Thoracic aorta (tissue), 2 donors: ENCODE data around the gene SGIP1. TPM values are rescaled to one million over a fixed set of nuclear protein-coding genes. Genes with fewer than 3 reads are reported as not detected.
"Not testable (repeated sequence)": the region's sequence is repeated elsewhere in the genome, so short reads cannot be mapped to it uniquely, and the experiment has no call there.

ENCODE experiments used
- ATAC-seq: fragments of 150-250 bp; one replicate; pipeline ENCODE4 v1.8.0; 2017; ENCODE audit warnings: low read depth; ENCODE audit not compliant: insufficient number of reproducible peaks, low FRiP score
- DNase-seq: peaks from one replicate; pipeline ENCODE4 v3.0.0-alpha.2; 2020; ENCODE audit warnings: low spot score
- H3K27ac ChIP-seq, 2 donors: fragments of 200-600 bp; sonication (generic); 1 replicate in 1 of 2; 2 replicates in 1 of 2; pipeline ENCODE4 v1.5.1; 2016; ENCODE audit warnings: mild to moderate bottlenecking in 2 of 2, moderate library complexity in 2 of 2
- H3K27me3 ChIP-seq: fragments of 200-600 bp; sonication (generic); replicated peaks from 2 replicates; pipeline ENCODE4 v1.6.0; 2016; ENCODE audit warnings: mild to moderate bottlenecking; ENCODE audit not compliant: insufficient read depth
- H3K36me3 ChIP-seq: fragments of 200-600 bp; sonication (generic); one replicate; pipeline ENCODE4 v1.5.1; 2016
- H3K4me1 ChIP-seq, 2 donors: fragments of 200-600 bp; sonication (generic); 1 replicate in 1 of 2; 2 replicates in 1 of 2; pipeline versions ENCODE4 v1.5.1 to v1.6.0; 2016; ENCODE audit warnings: low read depth in 2 of 2, mild to moderate bottlenecking in 1 of 2; ENCODE audit not compliant: control insufficient read depth in 1 of 2
- H3K4me3 ChIP-seq: fragments of 200-600 bp; sonication (generic); 2 replicates; pipeline ENCODE4 v1.5.1; 2016; ENCODE audit warnings: mild to moderate bottlenecking
- H3K9me3 ChIP-seq: fragments of 200-600 bp; sonication (generic); 2 replicates; pipeline ENCODE4 v1.5.1; 2016
- total RNA-seq, 2 donors: library from RNA; depleted of rRNA; stranded (reverse); fragments of >200 nt; gene quantifications; one replicate each; pipeline versions ENCODE4 v1.1.0 to v1.2.3, GENCODE V29; 2016
- TF ChIP-seq, protein P1 (sequence below): fragments of 200-600 bp; sonication (generic); IDR thresholded peaks from one replicate; pipeline ENCODE4 v1.5.1; 2019; ENCODE audit warnings: antibody characterized with exemption

SGIP1 gene
- total RNA-seq, 2 donors from 2014 or later = 47.4 to 116 TPM

DNA sequence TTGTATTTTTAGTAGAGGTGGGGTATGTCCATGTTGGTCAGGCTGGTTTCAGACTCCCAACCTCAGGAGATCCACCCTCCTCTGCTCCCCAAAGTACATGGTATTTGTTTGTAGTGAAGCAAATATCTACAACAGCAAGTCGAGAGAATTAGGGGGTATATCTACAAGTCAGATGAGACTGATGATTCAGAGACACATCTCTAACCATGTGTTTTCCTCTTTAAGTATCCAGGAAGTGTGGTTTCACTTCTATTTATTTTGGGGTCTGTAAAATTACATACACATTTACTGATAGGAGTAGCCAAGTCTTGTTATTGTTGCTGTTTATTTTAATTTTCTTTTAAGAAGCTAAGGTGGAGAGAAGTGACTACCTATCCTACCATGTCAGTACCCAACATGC is 44.9 kb downstream of the SGIP1 start:
- DNase-seq (no peak), ATAC-seq (no peak)
- peaks cover 19 to 49% of the 10 kb centered on the region in 2 donors for H3K4me1 ChIP-seq
- no peaks in the 10 kb centered on the region for H3K36me3 ChIP-seq
- TF ChIP-seq, protein P1, sequence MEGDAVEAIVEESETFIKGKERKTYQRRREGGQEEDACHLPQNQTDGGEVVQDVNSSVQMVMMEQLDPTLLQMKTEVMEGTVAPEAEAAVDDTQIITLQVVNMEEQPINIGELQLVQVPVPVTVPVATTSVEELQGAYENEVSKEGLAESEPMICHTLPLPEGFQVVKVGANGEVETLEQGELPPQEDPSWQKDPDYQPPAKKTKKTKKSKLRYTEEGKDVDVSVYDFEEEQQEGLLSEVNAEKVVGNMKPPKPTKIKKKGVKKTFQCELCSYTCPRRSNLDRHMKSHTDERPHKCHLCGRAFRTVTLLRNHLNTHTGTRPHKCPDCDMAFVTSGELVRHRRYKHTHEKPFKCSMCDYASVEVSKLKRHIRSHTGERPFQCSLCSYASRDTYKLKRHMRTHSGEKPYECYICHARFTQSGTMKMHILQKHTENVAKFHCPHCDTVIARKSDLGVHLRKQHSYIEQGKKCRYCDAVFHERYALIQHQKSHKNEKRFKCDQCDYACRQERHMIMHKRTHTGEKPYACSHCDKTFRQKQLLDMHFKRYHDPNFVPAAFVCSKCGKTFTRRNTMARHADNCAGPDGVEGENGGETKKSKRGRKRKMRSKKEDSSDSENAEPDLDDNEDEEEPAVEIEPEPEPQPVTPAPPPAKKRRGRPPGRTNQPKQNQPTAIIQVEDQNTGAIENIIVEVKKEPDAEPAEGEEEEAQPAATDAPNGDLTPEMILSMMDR = no peak
- no peaks in the 10 kb centered on the region for H3K27me3 ChIP-seq
- peak overlapping the region in 1 of 2 donors; percentile 46 for H3K27ac ChIP-seq
- H3K9me3 ChIP-seq = no peaks in the 10 kb centered on the region
- H3K4me3 ChIP-seq = no peak overlapping the region

DNA sequence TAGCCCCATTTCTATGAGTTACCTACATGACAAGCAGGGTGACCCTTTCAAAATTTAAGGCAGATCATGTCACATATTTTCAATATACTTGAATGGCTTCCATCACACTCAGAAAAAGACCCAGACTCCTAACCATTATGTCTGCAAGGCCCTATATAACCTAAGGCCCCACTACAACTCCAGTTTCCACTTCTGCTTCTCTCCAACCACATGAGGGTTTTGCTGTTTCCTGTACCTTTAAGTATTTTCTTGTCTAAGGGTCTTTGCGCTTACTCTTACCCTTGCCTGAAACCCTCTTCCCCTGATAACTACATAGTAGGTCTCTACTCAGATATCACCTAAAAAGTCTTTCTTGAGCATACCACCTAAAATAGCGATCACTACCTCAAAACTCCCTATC is 46.1 kb downstream of the SGIP1 start:
- Histone ChIP-seq H3K27me3 (no peaks in the 10 kb centered on the region), H3K27ac (no peak overlapping the region), H3K36me3 (no peaks in the 10 kb centered on the region), H3K4me3 (no peak overlapping the region), H3K9me3 (no peaks in the 10 kb centered on the region), H3K4me1 (peaks cover 19 to 52% of the 10 kb centered on the region in 2 donors)
- TF ChIP-seq, protein P1 = no peak
- ATAC-seq (no peak), DNase-seq (no peak)

DNA sequence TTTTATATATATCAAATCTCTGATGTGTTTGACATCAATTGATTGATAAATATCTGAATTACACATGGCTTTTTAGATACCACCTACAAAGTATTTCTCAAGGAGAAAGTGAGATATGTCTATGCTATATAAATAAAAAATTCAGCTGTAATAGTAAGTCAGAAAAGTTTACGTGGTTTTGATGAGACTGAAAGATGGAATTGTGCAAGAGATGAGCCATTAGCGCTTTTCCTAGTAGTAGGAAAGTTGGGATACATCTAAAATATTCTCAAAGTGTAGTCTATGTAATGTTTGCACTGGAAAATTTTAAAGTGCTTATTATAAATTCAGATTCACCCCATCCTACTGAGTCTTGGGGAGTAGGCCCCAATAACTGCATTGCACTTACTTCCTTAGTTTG is 49.1 kb downstream of the SGIP1 start:
- TF ChIP-seq, protein P1 = no peak
- H3K27me3 ChIP-seq = no peaks in the 10 kb centered on the region
- H3K27ac ChIP-seq = no peak overlapping the region
- ATAC-seq (no peak), DNase-seq (no peak)
- H3K4me3 ChIP-seq = no peak overlapping the region
- H3K4me1 ChIP-seq = peaks cover 3 to 30% of the 10 kb centered on the region in 2 donors
- no peaks in the 10 kb centered on the region for H3K36me3 ChIP-seq
- no peaks in the 10 kb centered on the region for H3K9me3 ChIP-seq

DNA sequence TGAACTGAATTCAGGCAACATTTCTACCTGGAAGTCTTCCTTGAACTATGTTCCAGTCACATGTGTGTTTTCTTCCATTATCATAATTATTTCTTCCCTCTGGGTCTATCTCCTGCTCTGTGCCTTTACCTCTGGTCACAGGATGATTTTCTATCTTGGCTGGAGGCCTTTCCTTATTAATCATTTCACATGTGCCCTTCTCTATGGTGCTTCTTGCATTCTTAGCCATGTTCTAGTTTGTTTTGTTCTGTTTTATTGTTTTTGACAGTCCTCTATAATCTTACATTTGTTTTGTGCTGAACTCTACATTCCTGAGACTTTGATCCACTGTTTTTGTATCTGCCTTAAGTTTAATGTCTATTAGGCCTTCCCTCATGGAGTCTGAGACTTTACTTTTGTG is 51.0 kb downstream of the SGIP1 start:
- DNase-seq (no peak), ATAC-seq (no peak)
- TF ChIP-seq, protein P1 = no peak
- no peaks in the 10 kb centered on the region for H3K9me3 ChIP-seq
- no peak overlapping the region for H3K27ac ChIP-seq
- no peaks in the 10 kb centered on the region for H3K27me3 ChIP-seq
- H3K4me3 ChIP-seq = no peak overlapping the region
- H3K4me1 ChIP-seq = peaks cover 0 to 28% of the 10 kb centered on the region in 2 donors
- H3K36me3 ChIP-seq = no peaks in the 10 kb centered on the region

DNA sequence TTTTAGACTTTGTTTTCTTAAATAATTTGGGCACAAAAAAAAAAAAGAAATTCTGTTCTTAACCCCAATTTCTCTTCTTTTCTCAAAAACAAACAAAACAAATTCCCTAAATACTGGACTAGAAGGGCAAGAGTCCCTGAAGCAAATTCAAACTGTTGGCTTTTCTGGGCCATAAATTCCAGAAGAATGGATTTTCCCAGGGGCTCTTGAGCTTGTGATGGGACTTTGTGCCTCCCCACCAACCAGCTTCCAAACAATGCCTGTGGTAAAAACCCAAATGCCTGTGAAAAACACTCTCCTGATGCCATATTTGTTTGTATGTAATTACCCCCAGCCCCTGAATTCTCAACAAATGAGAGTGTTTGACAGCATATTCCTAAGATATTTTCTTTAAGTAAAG is 55.4 kb downstream of the SGIP1 start:
- no peak for ATAC-seq
- H3K4me3 ChIP-seq = no peak overlapping the region
- no peak overlapping the region for H3K27ac ChIP-seq
- H3K9me3 ChIP-seq = no peaks in the 10 kb centered on the region
- H3K27me3 ChIP-seq = no peaks in the 10 kb centered on the region
- DNase-seq = no peak
- TF ChIP-seq, protein P1 = no peak
- H3K36me3 ChIP-seq = peaks cover 6% of the 10 kb centered on the region
- H3K4me1 ChIP-seq = peaks cover 0 to 24% of the 10 kb centered on the region in 2 donors

DNA sequence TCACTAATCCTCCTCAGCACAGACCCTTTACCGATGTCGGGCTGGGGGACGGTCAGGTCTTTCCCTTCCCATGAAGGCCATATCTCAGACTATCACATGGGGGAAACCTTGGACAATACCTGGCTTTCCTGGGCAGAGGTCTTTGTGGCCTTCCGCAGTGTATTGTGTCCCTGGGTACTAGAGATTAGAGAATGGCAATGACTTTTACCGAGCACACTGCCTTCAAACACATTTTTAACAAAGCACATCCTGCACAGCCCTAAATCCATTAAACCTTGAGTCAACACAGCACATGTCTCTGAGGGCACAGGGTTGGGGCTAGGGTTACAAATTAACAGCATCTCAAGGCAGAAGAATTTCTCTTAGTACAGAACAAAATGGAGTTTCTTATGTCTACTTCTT is 58.2 kb downstream of the SGIP1 start:
- not testable (repeated sequence) for ATAC-seq, H3K4me3 ChIP-seq, H3K36me3 ChIP-seq, DNase-seq, H3K27ac ChIP-seq, H3K9me3 ChIP-seq, H3K27me3 ChIP-seq, H3K4me1 ChIP-seq
